NCI-H1105 (cell line): Measurements from ENCODE around the gene ATP5PO.
"Not testable (repeated sequence)": the region's sequence is repeated elsewhere in the genome, so short reads cannot be mapped to it uniquely, and the experiment has no call there.

Experiments used
- DNase-seq: peaks from one replicate; lab custom pipeline; 2025; lab: John Stamatoyannopoulos, UW

The ATP5PO gene

DNA sequence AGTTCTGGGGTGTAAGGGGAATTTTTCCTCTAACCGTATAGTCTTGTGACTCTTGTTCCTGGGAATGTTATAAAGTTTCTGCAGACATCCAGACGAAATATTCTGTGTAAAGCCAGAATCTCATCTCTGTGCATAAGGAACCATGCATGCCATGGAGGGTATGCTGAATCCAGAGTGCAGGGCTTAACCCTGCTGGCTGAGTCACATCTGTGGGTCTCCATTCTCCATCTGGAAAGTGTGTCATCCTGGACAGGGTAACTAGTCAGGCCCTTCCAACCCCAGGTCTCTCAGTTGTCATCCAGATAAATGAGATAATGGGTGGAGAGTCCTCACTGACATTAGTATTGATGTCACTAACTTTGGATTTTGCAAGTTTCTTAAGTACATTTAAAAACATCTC is 48.8 kb downstream of the ATP5PO start:
- no peak for DNase-seq

DNA sequence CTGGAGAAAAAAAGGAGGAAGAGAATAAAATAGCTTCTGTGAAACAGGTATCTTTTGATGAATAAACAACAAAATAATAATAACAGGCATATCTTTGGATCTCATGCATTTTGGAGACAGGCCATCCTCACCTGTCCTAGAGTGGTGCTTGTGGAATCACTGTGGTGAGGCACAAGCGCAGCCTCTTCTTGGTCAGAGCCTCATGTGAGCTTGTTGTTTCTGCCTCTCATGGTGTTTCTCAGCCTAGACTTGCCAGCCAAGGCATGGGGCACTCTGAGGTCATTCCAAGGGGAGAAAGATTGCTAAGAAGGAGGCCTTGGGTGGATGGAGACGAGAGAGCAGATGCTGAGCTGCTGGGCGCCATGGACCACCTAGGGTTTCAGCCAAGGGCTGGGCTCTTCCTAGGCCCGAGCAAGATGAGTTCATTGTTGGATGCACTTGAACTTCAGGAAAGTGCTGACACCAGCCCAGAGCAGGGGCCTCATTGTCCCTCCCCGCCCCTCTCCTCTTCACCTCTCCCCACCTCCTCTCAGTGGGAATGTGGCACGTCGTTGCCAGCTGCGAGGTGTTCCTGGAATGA is 49.5 kb downstream of the ATP5PO start:
- no peak for DNase-seq

DNA sequence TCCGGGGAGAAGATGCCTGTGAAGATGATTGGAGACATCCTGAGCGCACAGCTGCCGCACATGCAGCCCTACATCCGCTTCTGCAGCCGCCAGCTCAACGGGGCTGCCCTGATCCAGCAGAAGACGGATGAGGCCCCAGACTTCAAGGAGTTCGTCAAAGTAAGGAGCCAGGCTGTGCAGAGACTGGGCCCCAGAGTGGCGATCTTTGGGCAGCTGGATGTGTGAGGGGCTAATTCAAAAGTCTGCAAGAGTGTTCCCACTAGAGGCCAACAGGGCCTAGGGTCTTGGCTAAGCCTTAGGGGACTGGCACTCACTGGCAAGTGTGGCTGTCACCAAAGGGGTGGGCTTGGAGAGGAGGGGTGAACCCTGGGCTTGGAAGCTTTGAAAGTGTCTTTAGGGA is 50.4 kb downstream of the ATP5PO start:
- no peak for DNase-seq

DNA sequence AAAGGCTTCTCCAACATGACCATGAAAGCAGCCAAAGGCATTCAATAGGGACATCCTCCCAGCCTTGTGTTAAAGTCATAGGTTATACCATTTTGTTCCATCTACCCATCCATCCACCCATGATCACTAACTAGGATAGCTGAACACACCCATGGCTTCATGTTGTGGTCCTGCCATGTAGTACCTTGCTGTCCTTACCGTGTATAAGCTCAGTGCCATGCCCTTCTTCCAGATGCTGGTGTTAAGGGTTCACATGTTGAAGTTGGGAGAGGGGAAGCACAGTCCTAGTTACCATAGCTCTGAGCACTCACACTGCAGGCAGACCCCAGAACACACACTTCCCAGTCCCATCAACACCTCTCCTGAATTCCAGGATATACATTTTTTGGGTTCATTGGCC is 51.5 kb downstream of the ATP5PO start:
- DNase-seq = no peak

DNA sequence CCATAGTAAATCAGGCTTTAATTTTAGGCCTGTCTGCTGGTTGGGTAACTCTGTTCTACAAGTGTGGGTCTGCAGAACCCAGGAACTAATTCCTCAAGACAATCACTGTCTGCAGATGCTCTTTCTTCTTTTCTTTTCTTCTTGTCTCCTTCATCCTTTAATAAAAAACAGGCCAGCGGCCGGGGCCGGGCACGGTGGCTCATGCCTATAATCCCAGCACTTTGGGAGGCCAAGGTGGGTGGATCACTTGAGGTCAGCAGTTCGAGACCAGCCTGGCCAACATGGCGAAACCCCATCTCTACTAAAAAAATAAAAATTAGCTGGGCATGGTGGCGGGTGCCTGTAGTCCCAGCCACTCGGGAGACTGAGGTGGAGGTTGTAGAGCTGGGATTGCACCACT is 52.4 kb downstream of the ATP5PO start:
- DNase-seq = not testable (repeated sequence)

DNA sequence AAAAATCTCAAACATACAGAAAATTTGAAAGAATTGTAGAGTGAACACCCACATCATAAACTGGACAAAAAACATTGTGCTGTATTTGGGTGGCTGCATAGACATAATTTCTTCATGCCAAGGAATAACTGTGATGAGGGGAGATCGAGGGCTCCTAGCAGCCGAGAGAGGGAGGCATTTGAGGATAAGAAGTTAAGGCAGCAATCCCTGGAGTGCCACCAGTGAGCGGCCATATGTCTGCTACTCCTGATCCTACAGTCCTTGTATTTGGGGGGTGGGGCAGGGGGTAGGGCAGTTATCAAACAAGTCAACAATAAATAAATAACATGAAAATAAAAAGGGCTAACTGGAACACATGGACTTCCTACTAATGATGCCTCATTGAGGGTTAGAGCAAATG is 54.5 kb downstream of the ATP5PO start:
- DNase-seq = no peak

GRCh38 chr21:33860332-33860879 is 55.2 kb downstream of the ATP5PO start:
- DNase-seq = no peak

GRCh38 chr21:33859373-33860102 is 56.1 kb downstream of the ATP5PO start:
- DNase-seq = no peak

GRCh38 chr21:33858667-33859372 is 56.8 kb downstream of the ATP5PO start:
- no peak for DNase-seq

- DNase-seq = no peak
These were observed 57.5 kb downstream of the ATP5PO start for GRCh38 chr21:33857846-33858666.

- no peak for DNase-seq
These were observed 58.6 kb downstream of the ATP5PO start for GRCh38 chr21:33856893-33857527.

DNA sequence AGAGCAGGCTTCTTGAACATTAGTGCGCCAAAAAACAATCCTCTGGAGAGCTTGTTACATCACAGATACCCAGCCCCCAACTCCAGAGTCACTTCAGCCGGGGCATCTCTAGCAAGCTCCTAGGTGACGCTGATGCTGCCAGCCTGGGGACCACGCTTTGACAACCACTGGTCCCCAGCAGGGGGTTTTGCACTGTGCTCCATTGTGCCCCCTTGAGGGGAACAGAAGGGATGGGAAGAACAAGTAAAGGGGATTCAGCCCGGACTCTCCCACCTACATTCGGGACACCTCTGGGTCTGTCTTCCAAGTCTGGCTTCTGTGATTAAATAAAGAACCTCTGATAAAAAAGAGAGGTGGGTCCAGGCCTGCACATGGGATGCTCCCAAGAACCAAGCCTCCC is 60.4 kb downstream of the ATP5PO start:
- no peak for DNase-seq

- DNase-seq = no peak
These were observed 61.0 kb downstream of the ATP5PO start for GRCh38 chr21:33854604-33855003.
